Hematopoietic multipotent progenitor cell treated with erythropoietin and hydrocortisone succinate and interleukin-3 and kit ligand, for 15 days (in vitro differentiated cells): ENCODE results near the gene ARHGEF37.

Experiments
- DNase-seq: peaks from one replicate; pipeline ENCODE4 v3.0.0-alpha.2; 2015; ENCODE audit warnings: low spot score

ARHGEF37 gene

DNA sequence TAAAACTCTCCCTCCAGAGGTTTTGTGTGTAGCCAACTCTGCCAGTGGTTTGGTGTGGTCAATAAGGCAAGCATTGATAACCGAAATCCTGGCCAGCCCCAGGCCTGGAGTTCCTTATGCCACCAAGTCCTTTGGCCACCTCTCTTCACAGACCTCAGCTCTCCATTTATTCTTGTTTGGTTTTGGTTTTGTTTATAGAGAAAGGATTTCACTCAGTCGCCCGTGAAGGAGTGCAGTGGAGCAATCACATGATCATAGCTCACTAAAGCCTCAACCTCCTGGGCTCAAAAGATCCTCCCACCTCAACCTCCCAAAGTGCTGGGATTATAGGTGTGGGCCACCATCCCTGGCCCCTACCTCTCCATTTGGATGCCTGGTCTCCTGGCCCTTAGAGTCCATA is 93.4 kb downstream of the ARHGEF37 start:
- no peak for DNase-seq

DNA sequence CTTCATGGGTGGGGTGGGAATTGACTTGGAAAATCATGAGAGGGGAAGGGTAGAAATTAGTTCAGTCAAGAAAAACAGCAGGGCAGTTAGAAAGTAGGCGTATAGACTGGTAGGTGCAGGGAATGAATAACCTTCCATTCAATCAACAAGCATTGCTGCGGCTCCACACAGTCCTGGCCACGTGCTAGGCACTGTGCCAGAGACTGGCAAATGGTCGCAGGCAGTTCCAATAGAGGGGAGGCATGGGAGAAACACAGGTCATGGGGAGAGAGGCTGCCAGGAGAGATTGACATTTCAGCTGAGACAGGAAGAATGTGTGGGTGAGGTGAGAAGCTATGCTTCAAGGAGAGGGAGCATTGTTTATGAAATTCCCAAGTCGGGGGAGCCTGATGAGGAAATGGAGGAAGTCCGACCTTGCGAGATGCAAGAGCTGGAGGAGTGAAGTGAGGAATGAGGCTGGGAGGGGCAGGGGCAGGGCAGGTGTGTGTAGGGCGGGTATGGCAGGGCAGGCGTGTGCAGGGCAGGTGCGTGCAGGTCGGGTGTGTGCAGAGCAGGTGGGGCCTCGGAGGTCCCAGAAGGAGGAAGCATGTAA is 94.4 kb downstream of the ARHGEF37 start:
- no peak for DNase-seq

DNA sequence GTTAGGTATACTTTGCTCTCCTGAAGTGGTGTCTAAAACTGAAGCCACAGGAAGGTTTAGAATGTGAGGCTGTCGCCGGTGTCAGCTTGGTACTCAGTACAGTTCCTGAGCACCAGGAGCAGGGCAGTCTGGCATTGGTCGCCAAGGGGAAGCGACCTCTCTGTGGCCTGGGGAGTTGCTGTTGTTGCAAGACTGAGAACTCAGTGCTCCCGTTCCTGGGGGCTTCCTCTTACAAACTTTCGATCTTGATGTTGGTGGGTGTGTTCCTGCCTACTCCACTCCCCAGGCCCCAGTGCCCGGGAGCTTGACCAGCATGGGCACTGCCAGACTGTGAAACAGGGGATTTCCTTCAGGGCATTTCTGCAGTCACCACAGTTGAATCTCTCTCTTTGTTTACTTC is 96.4 kb downstream of the ARHGEF37 start:
- no peak for DNase-seq

DNA sequence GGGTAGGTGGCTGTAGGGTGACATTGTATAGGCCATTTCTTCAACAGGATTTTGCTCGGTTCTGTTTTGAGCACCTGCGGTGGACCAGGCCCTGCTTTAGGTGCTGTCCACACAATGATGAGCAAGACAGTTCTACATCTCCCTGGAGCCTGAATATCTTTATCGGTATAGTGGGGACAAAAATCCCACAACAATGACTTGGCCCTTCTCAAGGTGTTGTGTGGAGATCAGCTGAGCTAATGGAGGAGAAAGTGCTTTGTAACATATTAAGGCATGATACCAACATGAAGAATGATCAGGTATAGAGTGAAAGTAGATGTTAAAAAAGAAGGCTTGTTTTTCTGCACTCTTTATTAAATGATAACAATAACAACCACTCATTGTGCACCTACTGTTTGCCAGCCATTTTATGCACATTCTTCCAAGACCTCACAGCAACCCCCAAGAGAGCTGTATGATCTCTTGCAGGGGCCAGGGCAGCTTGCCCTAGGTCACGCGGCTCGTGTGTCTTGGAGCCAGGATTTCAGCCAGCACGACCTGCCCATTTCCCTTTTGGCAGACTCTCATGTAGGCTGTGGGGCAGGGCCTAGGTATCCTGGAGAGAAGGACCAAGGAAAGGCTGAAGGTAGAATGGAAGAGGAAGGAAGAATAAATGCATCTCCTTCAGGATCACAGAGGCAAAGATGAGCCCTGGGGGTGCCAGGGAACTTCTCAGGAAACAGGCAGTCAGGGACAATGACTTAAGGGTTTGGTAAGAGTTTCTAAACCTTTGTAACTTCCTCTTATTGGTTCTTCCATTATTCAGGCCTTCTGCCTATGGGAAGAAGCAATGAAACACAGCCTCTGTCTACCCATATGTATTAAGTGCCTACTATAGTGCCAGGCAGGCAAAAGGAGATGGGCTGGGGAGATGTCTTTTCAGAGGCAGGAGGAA is 98.8 kb downstream of the ARHGEF37 start:
- DNase-seq, result no peak

DNA sequence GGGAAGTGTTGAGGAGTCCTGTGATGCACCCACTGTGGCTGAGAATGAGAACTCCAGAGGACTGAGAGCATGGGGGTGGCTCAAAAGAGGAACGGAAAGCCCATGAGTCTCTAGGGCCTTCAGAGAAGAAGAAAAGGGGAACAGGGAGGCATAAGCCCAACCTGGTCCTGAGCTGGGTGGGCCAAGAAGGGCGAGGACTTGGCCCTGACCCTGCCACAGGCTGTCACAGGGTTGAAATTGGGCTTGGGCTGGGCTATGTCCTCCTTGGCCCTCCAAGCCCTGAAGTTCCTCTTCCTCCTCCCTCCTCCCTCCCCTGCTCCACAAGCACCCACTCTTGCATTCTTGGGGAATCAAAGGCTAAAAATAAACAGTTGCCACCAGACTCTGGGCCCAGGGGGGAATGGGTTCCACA is 99.5 kb downstream of the ARHGEF37 start:
- DNase-seq, result no peak

DNA sequence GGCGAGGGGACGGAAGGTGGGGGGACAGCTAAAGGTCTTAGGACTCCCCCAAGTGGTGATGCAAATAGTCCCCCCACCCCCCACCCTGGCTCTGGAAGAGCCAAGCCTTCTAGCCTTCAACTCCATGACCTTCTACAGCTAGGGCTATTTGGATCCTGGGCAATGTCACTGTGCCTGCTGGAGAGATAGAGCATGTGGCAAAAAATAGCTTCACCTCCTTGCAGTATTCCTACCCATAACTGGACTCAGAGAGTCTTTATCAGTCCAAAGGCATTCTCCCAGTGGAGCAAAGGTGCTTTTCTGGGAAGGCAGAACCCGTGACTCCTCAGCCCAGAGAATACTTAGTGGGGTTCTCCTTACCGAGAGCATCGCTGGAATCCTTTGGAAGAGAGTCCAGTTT is 100.0 kb downstream of the ARHGEF37 start:
- no peak for DNase-seq

DNA sequence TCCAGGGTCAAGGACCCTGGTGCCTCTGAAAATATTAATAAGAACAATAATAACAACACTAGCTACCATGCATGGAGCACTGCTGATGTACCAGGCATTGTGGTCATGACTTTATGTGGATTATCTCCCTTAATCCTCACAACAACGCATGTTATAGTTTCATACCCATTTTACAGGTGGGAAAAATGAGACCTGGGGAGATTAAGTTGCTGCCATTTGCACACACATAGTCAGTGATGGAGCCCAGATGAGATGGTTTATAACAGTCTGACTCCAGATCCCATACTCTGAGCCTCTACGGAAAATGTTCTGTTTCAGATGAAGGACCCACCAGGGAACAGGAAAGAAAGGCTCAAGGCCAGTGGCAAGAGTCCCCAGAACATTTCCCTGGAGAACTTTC is 100.6 kb downstream of the ARHGEF37 start:
- DNase-seq, result no peak

DNA sequence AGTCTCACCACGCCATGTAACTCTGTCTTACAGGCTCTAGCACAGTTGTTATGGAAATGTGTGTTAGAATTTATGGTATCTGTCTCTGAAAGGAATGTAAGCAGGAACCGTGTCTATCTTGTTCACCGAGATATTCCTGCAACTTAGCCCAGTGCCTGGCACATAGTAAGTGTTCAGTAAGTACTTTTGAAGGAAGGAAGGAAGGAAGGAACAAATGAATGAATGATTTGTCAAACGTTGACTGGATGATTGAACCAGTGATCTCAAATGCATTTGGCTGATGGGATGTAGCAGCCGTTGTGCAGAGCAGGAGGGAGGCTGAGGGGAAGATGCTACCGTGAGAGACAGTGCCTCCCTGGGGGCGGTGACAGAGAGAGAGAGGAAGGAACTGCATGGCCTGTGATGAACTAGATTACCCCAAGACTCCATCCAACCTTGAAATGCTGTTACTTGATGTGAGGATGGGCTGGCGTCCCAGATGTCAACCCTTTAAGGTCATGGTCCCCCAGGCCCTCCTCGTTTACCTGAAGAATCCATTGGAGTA is 101.3 kb downstream of the ARHGEF37 start:
- no peak for DNase-seq

DNA sequence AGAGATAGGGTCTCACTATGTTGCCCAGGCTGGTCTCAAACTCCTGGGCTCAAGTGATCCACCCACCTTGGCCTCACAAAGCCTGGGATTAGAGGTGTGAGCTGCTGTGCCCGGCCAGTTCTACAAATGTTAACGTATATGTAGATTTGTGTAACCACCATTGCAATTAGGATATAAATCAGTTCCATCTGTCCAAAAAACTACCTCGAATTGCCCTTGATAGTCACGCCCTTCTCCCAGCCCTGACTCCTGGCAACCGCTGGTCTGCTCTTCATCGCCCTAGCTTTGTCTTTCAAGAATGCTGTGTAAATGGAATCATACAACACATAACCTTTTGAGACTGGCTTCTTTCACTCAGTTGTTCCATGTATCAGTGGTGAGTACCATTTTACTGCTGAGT is 102.7 kb downstream of the ARHGEF37 start:
- no peak for DNase-seq

DNA sequence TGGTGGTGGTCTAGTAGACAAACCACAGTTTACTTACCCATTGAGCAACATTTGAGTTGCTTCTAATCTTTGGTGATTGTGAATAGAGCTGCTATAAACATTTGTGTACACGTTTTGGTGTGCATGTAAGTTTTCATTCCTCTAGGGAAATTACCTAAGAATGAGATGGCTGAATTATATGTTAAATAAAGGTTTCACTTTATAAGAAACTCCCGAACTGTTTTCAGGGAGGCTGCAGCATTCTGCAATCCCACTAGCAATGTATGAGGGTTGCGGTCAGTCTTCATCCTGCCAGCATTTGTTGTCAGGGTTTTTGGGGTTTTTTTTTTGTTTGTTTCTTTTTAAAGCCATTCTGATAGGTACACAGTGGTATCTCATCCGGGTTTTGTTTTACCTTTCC is 103.1 kb downstream of the ARHGEF37 start:
- no peak for DNase-seq
